Caco-2 (cell line): ENCODE data around the gene ZNF443. TPM values are rescaled to one million over a fixed set of nuclear protein-coding genes. Genes with fewer than 3 reads are reported as not detected.
"Not testable (repeated sequence)": the region's sequence is repeated elsewhere in the genome, so short reads cannot be mapped to it uniquely, and the experiment has no call there.

Source experiments
- BruUV-seq: library from RNA; stranded (reverse); fragments of 400-500 nt; replicated peaks from 2 replicates; lab custom pipeline; 2021; lab: Mats Ljungman, UMichigan
- CTCF ChIA-PET: fragments of 300-600 bp; sonication (Branson Sonifier 250); formaldehyde crosslinking; loops from one replicate; lab custom pipeline; 2022; ENCODE audit warnings: antibody characterized with exemption; lab: Charles Lee
- POLR2A ChIA-PET: fragments of 300-600 bp; sonication (Branson Sonifier 250); formaldehyde crosslinking; loops from one replicate; lab custom pipeline; 2022; ENCODE audit warnings: antibody characterized with exemption; lab: Charles Lee
- DNase-seq, 2 experiments: peaks; one replicate each; pipeline versions ENCODE4 v3.0.0 to v3.0.0-alpha.2; 2020 to 2022
- H3K27me3 ChIP-seq: replicated peaks from 2 replicates; pipeline ENCODE4 v1.6.0; 2011; ENCODE audit warnings: low read length; ENCODE audit not compliant: control insufficient read depth, insufficient read depth
- H3K36me3 ChIP-seq: 2 replicates; pipeline ENCODE4 v1.5.1; 2011; ENCODE audit warnings: low read length; ENCODE audit not compliant: control insufficient read depth, insufficient read depth
- H3K4me1 ChIP-seq: fragments of 250-450 bp; sonication (Bioruptor Pico); 2 replicates; pipeline ENCODE4 v1.5.1; 2020; ENCODE audit warnings: mild to moderate bottlenecking
- H3K4me3 ChIP-seq: 2 replicates; pipeline ENCODE4 v1.5.1; 2011; ENCODE audit warnings: low read depth, mild to moderate bottlenecking, control low read depth, low read length
- H3K9me3 ChIP-seq: fragments of 250-450 bp; sonication (Bioruptor Pico); 2 replicates; pipeline ENCODE4 v1.5.1; 2020; ENCODE audit warnings: mild to moderate bottlenecking, moderate library complexity
- H3K27ac Mint-ChIP-seq: one replicate; pipeline ENCODE4 v1.8.0; 2022; ENCODE audit warnings: mixed read lengths; ENCODE audit not compliant: unreplicated experiment
- H3K27me3 Mint-ChIP-seq: one replicate; pipeline ENCODE4 v1.8.0; 2022; ENCODE audit warnings: mixed read lengths; ENCODE audit not compliant: insufficient read depth, unreplicated experiment
- H3K36me3 Mint-ChIP-seq: one replicate; pipeline ENCODE4 v1.8.0; 2022; ENCODE audit warnings: mild to moderate bottlenecking, mixed read lengths; ENCODE audit not compliant: insufficient read depth, unreplicated experiment
- H3K4me1 Mint-ChIP-seq: one replicate; pipeline ENCODE4 v1.8.0; 2022; ENCODE audit warnings: low read depth, mixed read lengths; ENCODE audit not compliant: unreplicated experiment
- H3K4me3 Mint-ChIP-seq: one replicate; pipeline ENCODE4 v1.8.0; 2022; ENCODE audit warnings: mild to moderate bottlenecking, moderate library complexity, mixed read lengths; ENCODE audit not compliant: unreplicated experiment
- H3K9me3 Mint-ChIP-seq: one replicate; pipeline ENCODE4 v1.8.0; 2022; ENCODE audit warnings: mixed read lengths; ENCODE audit not compliant: unreplicated experiment
- intact Hi-C: fragments of 100-400 bp; cut with micrococcal nuclease; formaldehyde crosslinking; loops from one replicate; pipeline ENCODE4 v1.10.0; 2022; ENCODE audit not compliant: unreplicated experiment
- total RNA-seq: library from RNA; stranded (reverse); gene quantifications from 2 replicates; pipeline ENCODE4 v1.2.3, GENCODE V29; 2022
- TF ChIP-seq, protein P1 (sequence below), 2 experiments: fragments of 200-600 bp in 1 of 2; IDR thresholded peaks; 1 replicate in 1 of 2; 2 replicates in 1 of 2; pipeline versions ENCODE4 v1.5.1 to v1.8.0; 2011 to 2022; ENCODE audit warnings: antibody characterized with exemption in 1 of 2, control low read depth in 1 of 2, inconsistent platforms in 1 of 2, low read depth in 1 of 2, low read length in 1 of 2, mild to moderate bottlenecking in 1 of 2, moderate library complexity in 1 of 2; ENCODE audit not compliant: insufficient read depth in 1 of 2, severe bottlenecking in 1 of 2, unreplicated experiment in 1 of 2

ZNF443 gene
- total RNA-seq, 1 experiment from 2014 or later = 5.1 TPM

DNA sequence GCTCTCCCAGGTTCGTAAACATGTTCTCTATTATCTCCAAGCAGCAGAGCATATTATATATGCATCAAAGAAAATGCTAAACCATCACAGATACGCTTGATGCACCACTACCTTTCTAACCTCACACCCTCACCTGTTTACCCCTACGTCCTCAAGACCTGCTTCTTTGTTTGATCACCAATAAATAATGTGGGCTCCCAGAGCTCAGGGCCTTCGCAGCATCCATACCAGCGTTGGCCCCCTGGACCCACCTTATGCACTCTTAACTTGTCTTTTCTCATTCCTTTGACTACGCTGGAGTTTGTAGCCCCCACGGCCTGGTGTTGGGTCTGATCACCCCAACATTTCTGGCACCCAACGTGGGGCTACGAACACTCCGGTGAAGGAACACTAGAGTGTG, 10.0 kb upstream of the ZNF443 start:
- Histone ChIP-seq H3K27me3 (no peaks in the 10 kb centered on the region), H3K36me3 (no peaks in the 10 kb centered on the region), H3K9me3 (no peaks in the 10 kb centered on the region), H3K4me1 (no peaks in the 10 kb centered on the region), H3K4me3 (no peak overlapping the region)
- TF ChIP-seq, protein P1, sequence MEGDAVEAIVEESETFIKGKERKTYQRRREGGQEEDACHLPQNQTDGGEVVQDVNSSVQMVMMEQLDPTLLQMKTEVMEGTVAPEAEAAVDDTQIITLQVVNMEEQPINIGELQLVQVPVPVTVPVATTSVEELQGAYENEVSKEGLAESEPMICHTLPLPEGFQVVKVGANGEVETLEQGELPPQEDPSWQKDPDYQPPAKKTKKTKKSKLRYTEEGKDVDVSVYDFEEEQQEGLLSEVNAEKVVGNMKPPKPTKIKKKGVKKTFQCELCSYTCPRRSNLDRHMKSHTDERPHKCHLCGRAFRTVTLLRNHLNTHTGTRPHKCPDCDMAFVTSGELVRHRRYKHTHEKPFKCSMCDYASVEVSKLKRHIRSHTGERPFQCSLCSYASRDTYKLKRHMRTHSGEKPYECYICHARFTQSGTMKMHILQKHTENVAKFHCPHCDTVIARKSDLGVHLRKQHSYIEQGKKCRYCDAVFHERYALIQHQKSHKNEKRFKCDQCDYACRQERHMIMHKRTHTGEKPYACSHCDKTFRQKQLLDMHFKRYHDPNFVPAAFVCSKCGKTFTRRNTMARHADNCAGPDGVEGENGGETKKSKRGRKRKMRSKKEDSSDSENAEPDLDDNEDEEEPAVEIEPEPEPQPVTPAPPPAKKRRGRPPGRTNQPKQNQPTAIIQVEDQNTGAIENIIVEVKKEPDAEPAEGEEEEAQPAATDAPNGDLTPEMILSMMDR (IDR thresholded peaks at IDR 0.05; ENCODE audit: insufficient read depth in 1 of 2, low read depth in 1 of 2, low read length in 1 of 2, severe bottlenecking in 1 of 2, unreplicated experiment in 1 of 2) = no peak
- DNase-seq = no peak
- Mint-ChIP-seq H3K27me3 (no peaks in the 10 kb centered on the region), H3K4me1 (peaks cover 5% of the 10 kb centered on the region), H3K4me3 (no peak overlapping the region), H3K27ac (no peak overlapping the region), H3K9me3 (peaks cover 38% of the 10 kb centered on the region), H3K36me3 (no peaks in the 10 kb centered on the region)
- ChIA-PET CTCF (no interaction called here), POLR2A (no interaction called here)
- no TSS peak for BruUV-seq
- intact Hi-C loops = no loop called here

DNA sequence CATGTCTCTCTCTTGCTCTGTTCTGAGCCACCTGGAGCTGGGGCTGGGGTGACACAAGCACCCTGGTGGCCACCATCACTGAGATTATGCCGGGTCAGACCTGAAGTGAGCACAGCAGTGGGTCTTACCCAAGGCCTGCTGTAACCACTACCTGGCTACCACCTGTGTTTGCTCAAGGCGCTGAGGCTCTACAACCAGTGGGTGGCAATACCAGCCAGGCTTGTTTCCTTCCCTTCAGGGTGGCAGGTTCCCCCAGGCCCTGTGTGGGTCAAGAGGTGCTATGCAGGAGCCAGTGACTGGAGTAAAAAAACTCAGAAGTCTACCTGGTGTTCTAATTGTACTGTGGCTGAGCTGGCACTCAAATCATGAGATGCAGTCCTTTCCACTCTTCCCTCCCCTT, 8.0 kb upstream of the ZNF443 start:
- no peak for DNase-seq
- H3K27me3 ChIP-seq = no peaks in the 10 kb centered on the region
- H3K27ac Mint-ChIP-seq = no peak overlapping the region
- no peaks in the 10 kb centered on the region for H3K36me3 ChIP-seq
- peaks cover 43% of the 10 kb centered on the region for H3K9me3 Mint-ChIP-seq
- H3K27me3 Mint-ChIP-seq = no peaks in the 10 kb centered on the region
- peaks cover 5% of the 10 kb centered on the region for H3K4me1 Mint-ChIP-seq
- no TSS peak for BruUV-seq
- TF ChIP-seq, protein P1 (IDR thresholded peaks at IDR 0.05; ENCODE audit: insufficient read depth in 1 of 2, low read depth in 1 of 2, low read length in 1 of 2, severe bottlenecking in 1 of 2, unreplicated experiment in 1 of 2) = no peak
- H3K4me1 ChIP-seq = no peaks in the 10 kb centered on the region
- H3K4me3 Mint-ChIP-seq = no peak overlapping the region
- H3K9me3 ChIP-seq = peaks cover 8% of the 10 kb centered on the region
- H3K36me3 Mint-ChIP-seq = no peaks in the 10 kb centered on the region
- intact Hi-C loops = no loop called here
- H3K4me3 ChIP-seq = no peak overlapping the region
- CTCF ChIA-PET = no interaction called here
- POLR2A ChIA-PET = no interaction called here

DNA sequence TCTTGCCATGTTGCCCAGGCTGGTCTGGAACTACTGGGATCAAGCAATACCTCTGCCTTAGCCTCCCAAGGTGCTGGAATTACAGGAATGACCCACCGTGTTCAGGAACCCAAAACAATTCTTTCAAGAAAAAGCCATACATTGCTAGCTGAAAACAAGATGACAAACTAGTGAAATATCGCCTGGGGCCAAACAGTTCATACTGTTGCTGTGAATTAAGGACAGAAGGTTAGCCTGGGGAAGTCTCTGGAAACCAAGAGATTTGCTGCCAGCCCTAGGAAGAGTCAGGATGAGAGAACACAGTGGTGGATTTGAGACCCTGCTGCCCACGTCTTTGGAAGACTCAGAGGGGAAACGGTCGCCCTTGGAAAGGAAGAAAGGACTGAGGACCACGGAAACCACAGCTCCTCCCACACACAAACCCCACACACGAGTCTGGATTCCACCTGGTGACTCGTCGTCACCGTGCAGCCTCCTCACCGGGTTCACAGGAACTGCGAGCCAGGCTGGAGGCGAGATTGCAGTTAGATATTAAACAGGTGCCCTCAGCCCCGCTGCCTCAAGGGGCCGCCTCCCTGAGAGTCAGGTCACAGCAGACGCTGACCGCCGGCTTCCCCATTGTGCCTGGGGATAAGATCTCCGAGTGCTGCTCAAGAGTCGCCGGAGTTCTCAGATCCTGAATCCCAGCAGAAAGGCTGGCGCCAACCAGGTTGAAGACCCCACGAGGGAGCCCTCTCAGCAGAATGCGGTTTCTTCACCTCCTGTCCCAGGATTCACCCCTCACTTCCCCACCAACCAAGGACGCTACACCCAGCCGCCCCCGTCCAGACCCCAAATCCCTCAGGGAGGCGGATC, 908 bp downstream of the ZNF443 start:
- BruUV-seq = TSS peak; percentile 26
- CTCF ChIA-PET = interaction anchor here (1.3 kb wide), 1 partner anchor 642 kb away, joined by 3 read pairs; no protein-coding TSS in a partner anchor

DNA sequence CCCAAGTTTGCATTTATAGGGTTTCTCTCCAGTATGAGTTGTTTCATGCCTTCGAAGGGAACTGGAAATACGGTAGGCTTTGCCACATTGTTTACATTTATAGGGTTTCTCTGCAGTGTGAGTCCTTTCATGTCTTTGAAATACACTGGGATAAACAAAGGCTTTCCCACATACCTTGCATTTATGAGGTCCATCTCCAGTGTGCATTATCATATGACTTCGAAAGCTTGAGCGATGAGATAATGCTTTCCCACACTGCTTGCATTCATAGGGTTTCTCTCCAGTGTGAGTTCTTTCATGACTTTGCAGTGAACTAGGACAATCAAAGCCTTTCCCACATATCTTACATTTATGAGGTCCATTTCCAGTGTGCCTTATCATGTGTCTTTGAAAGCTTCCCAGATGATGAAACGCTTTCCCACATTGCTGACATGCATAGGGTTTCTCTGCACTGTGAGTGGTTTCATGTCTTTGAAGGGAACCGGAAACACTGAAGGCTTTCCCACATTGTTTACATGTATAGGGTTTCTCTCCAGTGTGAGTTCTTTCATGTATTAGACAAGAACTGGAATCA, 10.0 kb downstream of the ZNF443 start:
- H3K27me3 ChIP-seq, DNase-seq, H3K4me3 Mint-ChIP-seq, H3K36me3 ChIP-seq, POLR2A ChIA-PET, H3K4me1 Mint-ChIP-seq, H3K9me3 ChIP-seq, CTCF ChIA-PET, H3K4me3 ChIP-seq, H3K27me3 Mint-ChIP-seq, H3K4me1 ChIP-seq, BruUV-seq, intact Hi-C loops, H3K27ac Mint-ChIP-seq: not testable (repeated sequence)
- Mint-ChIP-seq H3K36me3 (peaks cover 58% of the 10 kb centered on the region), H3K9me3 (peaks cover 32% of the 10 kb centered on the region)

More for the DNA sequence above, 908 bp downstream of the ZNF443 start:
- H3K4me1 ChIP-seq, H3K27me3 ChIP-seq, H3K9me3 ChIP-seq, H3K36me3 ChIP-seq, H3K27me3 Mint-ChIP-seq, H3K4me1 Mint-ChIP-seq: not testable (repeated sequence)
- POLR2A ChIA-PET = interaction anchor here (1.2 kb wide), 1 partner anchor 55 kb away, joined by 3 read pairs; no protein-coding TSS in a partner anchor
- peaks cover 27% of the 10 kb centered on the region for H3K36me3 Mint-ChIP-seq
- peak overlapping the region; percentile 80 for H3K4me3 ChIP-seq
- intact Hi-C loops = loop anchor here (2.0 to 5.0 kb wide), 2 partner anchors 39 to 112 kb away; partner anchors contain the start of genes ZNF564 and ZNF799
- peak overlapping the region; percentile 99 for H3K4me3 Mint-ChIP-seq
- H3K9me3 Mint-ChIP-seq = peaks cover 39% of the 10 kb centered on the region
- peak; percentile 49 to 62 for DNase-seq
- peak overlapping the region; percentile 97 for H3K27ac Mint-ChIP-seq
